SH-SY5Y (cell line): ENCODE results near the gene DNAJC2.

ENCODE experiments used
- GATA2 ChIP-seq: IDR thresholded peaks from 2 replicates; pipeline ENCODE4 v1.6.1; 2011; ENCODE audit warnings: mild to moderate bottlenecking, low read depth, low read length
- GATA3 ChIP-seq: IDR thresholded peaks from 2 replicates; pipeline ENCODE4 v1.6.1; 2011; ENCODE audit warnings: low read depth, mild to moderate bottlenecking, low read length, moderate library complexity

- no peak for TF ChIP-seq GATA2
- TF ChIP-seq GATA3: no peak
Observed at GRCh38 chr7:103297837-103298179, 46.8 kb downstream of the DNAJC2 start.
